Stimulated activated CD8-positive, alpha-beta memory T cell treated with anti-CD3 and anti-CD28 coated beads, Interleukin-2, amount 100 ng/mL, for 1 hour (primary cell): ENCODE data around the gene ATP1A2.

Experiments used
- DNase-seq, 2 donors: peaks; one replicate each; pipeline ENCODE4 v3.0.0-alpha.2; 2020; ENCODE audit warnings: low read depth in 2 of 2

ATP1A2 gene

DNA sequence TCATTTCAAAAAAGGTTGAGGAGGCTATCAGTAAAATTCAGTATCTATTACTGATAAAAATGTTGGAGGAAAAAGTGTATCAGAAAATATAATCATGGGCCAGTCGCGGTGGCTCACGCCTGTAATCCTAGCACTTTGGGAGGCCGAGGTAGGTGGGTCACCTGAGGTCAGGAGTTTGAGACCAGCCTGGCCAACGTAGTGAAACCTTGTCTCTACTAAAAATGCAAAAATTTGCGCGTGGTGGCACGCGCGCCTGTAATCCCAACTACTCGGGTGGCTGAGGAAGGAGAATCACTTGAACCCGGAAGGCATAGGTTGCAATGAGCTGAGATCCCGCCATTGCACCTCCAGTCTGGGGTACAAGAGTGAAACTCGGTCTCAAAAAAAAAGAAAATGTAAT, 30.5 kb downstream of the ATP1A2 start:
- no peak for DNase-seq

DNA sequence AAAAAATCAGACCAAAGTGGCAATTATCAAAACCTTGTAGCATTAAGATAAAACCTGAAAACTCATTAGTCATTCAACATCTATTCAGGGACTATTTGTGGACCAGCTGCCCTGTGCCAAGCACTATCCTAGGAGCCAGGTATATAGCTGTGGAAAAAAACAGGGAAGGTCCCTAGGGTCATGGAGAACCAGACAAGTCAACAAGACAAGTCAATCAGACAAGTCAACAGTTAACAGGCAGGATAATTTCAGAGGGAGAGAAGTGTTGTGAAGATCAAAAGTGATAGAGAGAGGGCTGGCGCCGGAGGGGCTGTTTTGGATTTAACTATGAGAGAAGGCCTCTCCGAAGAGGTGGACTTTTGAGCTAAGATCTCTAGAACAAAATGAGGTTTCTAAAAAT, 32.6 kb downstream of the ATP1A2 start:
- DNase-seq: no peak

DNA sequence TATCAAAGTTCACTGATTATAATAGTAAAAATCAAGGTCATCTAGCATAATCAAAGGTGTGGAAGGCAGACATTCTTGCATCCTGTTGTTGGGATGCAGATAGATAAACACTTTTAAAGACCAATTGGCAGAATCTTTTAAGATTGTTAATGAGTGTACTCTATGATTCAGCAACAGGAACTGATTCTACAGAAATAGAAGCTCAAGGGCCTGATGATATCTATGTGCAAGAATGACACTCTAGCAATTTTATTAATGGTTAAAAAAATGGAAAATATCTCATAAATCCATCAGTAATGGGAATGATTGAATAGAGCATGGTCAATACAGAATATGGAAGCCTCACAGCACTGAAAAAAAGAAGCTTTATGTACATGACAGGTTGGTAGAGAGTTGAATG, 33.7 kb downstream of the ATP1A2 start:
- no peak for DNase-seq

DNA sequence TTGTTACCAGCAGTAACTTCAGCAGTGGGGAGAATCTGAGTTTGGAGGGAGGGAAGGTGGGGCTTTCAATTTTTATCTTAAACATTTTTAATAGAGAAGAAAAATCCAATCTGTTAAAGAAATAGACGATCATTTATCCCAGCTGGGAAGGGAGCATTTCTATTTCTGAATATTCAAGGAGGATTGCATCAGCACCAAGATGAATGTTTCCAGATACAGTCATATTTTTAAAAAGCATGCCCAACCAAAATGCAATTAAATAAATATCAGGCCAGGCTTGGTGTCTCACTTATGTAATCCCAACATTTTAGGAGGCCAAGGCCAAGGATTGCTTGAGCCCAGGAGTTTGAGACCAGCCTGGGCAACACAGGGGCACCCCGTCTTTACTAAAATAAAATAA, 34.2 kb downstream of the ATP1A2 start:
- no peak for DNase-seq

DNA sequence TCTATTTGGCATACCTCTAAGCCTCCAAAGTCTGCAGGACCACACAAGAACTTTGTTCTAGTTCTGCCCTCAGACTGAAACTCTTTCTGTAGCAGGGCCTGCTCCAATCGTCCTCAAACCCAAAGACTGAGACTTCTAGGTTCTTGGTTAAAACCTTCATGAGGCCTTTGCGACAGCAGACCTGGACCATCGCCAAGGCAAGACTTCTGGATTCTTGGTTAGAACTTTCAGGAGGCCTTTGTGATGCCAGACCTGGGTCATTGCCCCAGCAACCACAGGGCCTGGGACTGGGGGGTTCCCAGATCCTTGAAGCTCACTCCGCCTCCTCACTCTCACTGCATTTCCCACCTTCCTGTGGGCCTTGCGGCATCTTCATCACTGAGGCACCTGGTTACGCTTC, 35.7 kb downstream of the ATP1A2 start, which contains the start of gene ATP1A4:
TSS of gene ATP1A4 (plus strand) at position 301 of the 400 bp plus-strand sequence. CDS start 438 bp downstream, outside the sequence.
- no peak for DNase-seq

DNA sequence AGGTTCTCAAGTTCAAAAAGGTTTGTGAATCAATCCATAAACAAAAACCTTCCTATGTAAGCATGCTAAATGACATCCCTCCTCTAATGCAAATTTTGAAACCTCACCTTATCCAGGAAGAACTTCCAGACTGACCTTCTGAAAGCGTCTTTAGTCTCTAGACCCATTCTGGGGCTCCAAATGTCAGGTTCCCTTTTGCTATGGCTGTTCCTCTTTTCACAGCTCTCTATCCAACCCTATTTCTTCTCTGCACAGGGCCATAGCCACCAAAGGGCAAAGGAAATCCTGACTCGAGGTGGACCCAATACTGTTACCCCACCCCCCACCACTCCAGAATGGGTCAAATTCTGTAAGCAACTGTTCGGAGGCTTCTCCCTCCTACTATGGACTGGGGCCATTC, 39.2 kb downstream of the ATP1A2 start:
- no peak for DNase-seq

DNA sequence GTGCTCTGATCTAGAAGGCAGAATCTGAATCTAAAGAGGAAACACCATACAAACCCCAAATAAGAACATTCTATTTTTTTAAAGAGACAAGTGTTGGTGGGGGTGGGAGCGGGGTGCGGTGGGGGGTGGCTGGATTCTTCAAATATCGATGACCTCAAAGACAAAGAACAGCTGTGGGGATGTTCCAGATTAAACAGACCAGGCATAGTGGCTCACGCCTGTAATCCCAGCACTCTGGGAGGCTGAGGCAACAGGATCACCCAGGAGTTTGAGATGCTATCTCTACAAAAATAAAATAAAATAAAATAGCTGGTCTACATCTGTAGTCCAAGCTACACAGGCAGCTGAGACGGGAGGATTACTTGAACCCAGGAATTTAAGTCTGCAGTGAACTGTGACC, 40.8 kb downstream of the ATP1A2 start:
- no peak for DNase-seq

DNA sequence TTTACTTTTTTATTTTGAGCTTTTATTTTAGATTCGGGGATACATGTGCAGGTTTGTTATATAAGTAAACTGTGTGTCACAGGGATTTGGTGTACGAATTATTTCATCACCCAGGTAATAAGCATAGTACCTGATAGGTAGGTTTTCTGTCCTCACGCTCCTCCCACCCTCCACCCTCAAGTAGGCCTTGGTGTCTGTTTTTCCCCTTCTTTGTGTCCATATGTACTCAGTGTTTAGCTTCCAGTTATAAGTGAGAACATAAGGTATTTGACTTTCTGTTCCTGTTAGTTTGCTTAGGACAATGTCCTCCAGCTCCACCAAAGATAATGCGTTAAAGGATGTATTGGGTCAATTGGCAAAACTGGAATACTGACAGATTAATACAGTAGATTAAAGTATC, 41.6 kb downstream of the ATP1A2 start:
- no peak for DNase-seq

DNA sequence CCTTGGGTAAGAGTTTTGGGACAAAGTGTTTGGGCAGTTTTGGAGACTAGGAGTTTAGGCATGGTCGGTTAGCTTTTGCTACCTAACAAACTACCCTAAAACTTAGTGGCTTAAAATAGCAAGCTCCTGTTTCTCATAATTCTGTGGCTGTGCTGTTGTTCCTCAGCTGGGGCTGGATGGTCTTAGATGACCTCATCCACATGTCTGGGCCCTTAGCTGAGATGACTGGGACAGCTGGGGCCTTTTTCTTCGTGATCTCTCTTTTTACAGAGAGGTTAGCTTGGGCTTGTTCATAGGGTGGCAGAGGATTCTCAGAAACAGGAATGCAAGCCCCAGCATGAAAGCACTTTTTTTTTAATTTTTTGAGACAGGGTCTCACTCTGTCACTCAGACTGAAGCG, 42.5 kb downstream of the ATP1A2 start:
- DNase-seq: no peak

DNA sequence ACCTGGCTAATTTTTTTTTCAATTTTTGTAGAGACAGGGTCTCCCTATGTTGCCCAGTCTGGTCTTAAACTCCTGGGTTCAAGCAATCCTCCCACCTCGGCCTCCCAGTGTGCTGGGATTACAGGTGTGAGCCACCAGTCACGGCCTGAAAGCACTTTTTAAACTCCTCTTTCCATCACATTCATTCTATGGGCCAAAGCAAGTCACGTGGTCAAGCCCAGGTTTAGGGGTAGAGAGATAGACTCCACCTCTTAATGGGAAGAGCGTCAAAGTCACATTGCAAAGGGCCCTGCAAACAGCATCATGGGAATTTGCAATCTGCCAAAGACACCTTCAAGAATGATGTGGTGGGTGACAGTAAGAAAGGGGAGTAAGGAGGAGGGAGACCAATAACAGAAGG, 43.0 kb downstream of the ATP1A2 start:
- no peak for DNase-seq

DNA sequence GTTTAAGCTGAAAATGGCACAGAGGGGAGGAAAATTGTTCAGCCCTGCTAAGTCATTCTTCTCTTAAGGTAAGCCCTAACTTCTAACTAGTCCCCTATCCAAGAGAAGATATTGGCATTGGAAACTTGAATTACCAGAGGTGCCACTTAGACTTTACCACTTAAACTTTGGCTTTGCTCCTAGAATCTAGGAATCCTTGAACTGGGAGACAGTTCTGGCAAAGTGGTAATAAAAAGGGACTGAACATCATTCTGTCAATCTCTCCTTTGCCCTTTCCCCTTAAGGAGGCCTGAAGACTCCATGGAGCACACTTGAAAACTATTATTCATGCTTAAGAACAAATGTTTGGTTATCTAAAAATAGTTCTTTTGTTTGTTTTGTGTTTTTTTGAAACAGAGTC, 44.3 kb downstream of the ATP1A2 start:
- no peak for DNase-seq

DNA sequence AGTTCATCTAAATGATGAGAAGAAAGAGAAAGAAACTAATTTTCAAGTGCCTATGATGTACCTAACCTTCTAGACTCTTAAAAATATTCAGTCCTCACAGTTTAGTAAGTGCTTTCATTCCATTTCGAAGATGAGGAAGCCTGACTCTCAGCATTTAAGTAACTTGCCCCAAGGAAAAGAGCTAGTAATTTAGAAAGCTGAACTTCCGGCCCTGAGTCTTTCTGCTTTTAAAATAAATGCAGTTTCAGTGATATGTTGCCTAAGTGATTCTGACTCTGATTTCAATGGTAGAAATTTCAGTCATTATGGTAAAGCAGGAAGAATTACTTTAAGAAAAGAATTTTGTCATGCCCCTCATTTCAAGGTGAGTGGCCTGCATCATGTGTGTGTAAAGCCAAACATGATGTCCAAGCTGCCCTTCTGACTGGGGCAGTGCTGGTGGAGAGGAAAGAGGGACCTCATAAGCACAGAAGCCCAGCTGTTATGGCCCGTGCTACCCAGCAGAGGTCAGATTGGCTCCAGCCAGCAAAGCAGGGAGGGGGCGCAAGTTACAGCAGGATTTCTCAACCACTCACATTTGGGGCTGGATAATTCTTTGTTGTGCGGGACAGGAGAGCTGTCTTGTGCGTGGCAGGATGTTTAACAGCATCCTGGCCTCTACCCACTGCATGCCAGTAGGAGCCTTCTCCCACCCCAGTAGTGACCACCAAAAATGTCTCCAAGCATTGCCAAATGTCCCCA, 46.6 kb downstream of the ATP1A2 start:
- no peak for DNase-seq

DNA sequence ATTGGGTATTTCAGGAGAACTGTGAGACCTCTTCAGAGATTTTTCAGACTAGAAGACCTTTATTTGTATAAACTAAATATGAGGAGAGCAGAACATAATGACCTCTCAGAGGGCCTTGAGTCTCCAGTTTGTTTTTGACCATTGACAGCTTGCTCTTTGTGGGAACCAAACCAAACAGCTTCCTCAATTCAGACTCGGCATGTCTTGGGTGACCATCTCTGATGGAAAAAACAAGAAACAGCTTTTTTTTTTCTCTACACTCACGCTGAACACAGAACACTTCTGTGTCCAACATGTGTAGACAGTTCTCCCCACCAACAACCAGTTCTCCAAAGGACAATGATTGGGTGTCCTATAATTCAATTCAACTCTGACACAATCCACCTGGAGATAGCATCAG, 47.4 kb downstream of the ATP1A2 start:
- DNase-seq: no peak

DNA sequence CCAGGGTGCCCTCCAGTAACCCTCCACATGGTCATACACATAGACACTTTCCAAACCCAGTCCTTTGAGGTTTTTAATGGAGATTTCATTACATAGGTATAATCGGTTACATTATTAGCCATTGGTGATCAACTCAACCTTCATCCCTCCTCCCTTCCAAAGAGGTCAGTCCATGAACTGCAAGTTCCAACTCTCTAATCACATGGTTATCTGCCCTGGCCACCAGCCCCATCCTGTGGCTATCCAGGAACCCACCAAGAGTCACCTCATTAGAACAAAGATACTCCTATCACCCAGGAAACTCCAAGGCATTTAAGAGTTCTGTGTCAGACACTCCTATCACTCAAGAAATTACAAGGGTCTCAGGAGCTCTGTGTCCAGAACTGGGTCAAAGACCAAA, 48.1 kb downstream of the ATP1A2 start:
- DNase-seq: no peak

DNA sequence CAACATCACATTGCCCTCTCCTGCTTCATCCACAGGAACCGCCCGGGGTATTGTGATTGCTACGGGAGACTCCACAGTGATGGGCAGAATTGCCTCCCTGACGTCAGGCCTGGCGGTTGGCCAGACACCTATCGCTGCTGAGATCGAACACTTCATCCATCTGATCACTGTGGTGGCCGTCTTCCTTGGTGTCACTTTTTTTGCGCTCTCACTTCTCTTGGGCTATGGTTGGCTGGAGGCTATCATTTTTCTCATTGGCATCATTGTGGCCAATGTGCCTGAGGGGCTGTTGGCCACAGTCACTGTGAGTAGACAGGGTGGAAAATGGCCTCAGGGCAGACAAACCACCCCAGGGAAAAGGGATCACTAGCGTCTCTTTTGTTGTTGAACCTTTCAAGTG, 48.6 kb downstream of the ATP1A2 start:
- DNase-seq: no peak

DNA sequence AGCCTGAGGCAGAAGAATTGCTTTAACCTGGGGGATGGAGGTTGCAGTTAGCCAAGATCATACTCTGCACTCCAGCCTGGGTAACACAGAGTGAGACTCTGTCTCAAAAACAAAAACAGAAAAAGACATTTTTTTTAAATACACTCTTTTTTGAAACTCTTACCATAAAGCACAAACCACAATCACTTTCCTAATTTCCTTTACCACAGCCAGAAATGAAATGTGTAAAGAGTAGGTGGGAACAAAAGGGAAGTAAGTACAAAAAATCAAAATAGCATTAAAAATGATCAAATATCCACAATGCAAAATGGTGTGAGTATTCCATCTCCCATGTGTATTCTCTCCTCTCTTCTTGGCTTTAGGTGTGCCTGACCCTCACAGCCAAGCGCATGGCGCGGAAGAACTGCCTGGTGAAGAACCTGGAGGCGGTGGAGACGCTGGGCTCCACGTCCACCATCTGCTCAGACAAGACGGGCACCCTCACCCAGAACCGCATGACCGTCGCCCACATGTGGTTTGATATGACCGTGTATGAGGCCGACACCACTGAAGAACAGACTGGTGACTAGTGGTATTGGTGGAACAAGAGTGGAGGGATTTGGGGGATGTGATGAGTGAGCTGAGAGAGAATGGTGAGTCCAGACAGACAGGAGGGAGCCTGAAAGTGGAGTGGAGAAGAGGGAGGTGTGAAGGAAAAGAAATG, 50.8 kb downstream of the ATP1A2 start:
- DNase-seq: no peak

DNA sequence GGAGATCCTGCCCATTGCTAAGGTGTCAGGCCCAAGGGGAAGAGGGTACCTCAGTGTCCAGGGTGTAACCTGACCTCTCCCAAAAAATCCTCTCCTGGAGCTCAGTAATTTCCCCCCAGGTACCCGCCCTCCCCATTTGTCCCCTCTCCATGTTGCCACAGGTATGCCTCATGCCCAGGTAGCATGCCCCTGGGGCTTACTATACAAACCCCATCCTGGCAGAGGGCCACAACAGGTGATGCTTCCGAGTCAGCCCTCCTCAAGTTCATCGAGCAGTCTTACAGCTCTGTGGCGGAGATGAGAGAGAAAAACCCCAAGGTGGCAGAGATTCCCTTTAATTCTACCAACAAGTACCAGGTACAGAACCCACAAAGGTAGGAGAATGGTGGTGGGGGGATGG, 51.5 kb downstream of the ATP1A2 start:
- no peak for DNase-seq

DNA sequence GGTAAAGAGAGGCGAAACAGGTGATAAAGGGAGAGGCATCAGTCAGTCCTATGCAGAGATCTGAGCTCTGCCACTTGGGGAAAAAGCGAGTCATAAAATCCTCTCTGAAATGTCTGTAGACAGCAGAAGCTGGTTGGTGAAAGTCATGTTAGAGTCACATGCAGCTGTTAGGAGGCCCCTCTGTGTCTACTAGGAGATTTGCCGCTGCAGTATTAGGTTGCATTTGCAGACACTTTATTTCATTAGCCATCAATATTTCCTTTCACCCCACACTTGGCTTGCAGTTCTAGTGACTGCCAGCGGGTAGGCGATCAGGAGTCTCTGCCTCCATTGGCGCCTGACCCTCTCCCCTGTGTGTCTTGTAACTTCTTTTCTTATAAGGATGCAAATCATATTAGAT, 52.0 kb downstream of the ATP1A2 start:
- no peak for DNase-seq

DNA sequence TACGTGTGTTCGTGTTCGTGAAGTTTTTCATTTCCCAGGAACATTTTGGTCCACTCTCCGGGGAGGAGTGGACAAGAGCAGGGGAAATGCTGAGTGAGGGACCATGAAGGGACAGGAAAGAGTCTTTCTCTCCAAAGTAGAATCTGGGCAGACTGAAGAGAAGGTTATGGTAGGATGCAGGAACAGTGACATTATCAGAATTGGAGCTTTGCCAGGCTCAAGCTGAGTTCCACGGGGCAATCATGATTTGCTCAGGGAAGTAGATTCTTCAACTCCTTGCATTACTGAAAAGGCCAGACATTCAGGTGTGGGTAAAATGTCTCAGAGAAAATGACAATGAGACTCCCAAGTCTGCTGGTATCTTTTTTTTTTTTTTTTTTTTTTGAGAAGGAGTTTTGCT, 52.5 kb downstream of the ATP1A2 start:
- no peak for DNase-seq

DNA sequence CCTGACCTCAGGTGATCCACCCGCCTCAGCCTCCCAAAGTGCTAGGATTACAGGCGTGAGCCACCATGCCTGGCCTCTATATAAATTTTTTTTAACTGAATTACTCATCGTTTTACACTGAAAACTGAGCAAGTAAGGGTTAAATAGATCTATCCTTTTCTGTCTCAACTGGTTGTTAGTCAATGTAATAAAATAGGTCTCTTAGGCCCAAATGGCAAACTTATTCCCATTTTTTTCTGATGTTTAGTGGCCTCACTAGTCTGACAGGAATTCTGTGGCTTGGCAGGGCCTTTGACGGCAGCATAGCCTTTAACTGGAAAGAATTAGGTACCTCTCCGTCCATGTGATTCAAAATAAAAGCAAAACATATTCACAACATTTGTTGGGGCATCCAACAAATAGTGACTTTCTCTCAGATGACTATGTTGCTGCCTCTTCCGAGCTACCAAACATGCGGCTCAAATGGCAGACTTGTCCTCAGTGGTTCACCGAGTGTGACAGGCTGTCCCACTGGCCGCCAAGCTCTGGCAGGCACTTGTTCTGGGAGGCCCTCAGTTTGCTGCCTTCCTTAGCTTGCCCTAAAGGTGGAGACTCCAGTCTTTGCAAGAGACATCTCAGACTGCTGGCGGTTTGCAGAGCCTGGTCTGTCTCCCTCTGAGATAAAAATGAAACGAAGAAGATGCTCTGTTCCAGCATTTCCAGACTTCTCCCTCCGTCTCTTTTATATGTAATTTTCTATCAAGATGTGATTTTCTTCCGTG, 53.2 kb downstream of the ATP1A2 start:
- DNase-seq: no peak

DNA sequence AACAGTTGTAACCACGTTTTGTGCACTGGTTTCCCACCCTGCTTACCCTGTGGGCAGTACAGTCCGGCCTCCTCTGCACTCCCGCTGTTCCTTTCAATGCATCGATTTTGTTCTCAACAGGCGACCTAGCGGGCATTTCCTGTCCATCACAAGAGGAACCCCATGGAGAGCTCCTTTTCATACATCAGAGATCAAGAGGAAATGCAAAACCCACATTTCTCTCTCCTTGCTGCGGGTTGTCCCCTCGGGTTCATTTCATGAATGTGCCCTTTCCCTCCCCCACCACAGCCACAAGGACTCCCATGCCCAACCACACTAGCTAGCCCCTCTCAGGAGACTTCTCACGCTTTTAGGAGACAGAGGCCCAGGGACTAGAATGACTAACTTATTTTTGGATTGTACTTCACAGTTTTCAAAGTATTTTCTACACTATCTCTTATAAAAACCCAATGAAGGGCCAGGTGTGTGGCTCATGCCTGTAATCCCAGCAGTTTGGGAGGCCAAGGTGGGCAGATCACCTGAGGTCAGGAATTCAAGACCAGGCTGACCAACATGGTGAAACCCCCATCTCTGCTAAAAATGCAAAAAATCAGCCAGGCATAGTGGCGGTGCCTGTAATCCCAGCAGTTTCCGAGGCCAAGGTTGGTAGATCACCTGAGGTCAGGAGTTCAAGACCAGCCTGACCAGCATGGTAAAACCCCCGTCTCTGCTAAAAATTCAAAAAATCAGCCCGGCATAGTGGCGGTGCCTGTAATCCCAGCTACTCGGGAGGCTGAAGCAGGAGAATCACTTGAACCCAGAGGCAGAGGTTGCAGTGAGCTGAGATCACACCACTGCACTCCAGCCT, 54.2 kb downstream of the ATP1A2 start:
- DNase-seq: no peak

DNA sequence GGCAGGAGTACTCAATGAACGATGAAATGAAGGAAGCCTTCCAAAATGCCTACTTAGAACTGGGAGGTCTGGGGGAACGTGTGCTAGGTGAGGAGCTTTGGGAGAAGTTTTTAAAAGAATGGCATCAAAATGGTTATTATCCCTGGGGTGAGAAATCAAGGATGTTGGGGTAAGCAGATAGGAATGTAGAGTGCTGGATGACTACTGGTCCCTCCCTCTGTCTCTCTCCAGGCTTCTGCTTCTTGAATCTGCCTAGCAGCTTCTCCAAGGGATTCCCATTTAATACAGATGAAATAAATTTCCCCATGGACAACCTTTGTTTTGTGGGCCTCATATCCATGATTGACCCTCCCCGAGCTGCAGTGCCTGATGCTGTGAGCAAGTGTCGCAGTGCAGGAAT, 55.8 kb downstream of the ATP1A2 start:
- no peak for DNase-seq
